Measurements from ENCODE around the gene KIF26B.

Gene KIF26B

GRCh38 chr1:245528258-245528635, 373.5 kb downstream of the KIF26B start:
- Mint-ChIP-seq H3K36me3 (no peaks in the 10 kb centered on the region), H3K4me3 (no peak overlapping the region), H3K9me3 (peaks cover 2% of the 10 kb centered on the region), H3K4me1 (peaks cover 8% of the 10 kb centered on the region), H3K27ac (no peak overlapping the region), H3K27me3 (no peaks in the 10 kb centered on the region)
- ATAC-seq: peak; percentile 48

GRCh38 chr1:245530937-245531336, 376.2 kb downstream of the KIF26B start:
- Mint-ChIP-seq H3K27me3 (no peaks in the 10 kb centered on the region), H3K9me3 (no peaks in the 10 kb centered on the region), H3K4me3 (no peak overlapping the region), H3K4me1 (peaks cover 8% of the 10 kb centered on the region), H3K36me3 (no peaks in the 10 kb centered on the region), H3K27ac (no peak overlapping the region)
- ATAC-seq: no peak

- no peak for ATAC-seq
- H3K36me3 Mint-ChIP-seq: no peaks in the 10 kb centered on the region
- no peaks in the 10 kb centered on the region for H3K4me1 Mint-ChIP-seq
- H3K4me3 Mint-ChIP-seq: no peak overlapping the region
- H3K27ac Mint-ChIP-seq: no peak overlapping the region
- H3K27me3 Mint-ChIP-seq: peaks cover 31% of the 10 kb centered on the region
- H3K9me3 Mint-ChIP-seq: peaks cover 3% of the 10 kb centered on the region
These were observed 383.2 kb downstream of the KIF26B start for GRCh38 chr1:245537992-245538391.

GRCh38 chr1:245538671-245539070, 383.9 kb downstream of the KIF26B start:
- Mint-ChIP-seq H3K27me3 (peaks cover 31% of the 10 kb centered on the region), H3K9me3 (peaks cover 3% of the 10 kb centered on the region), H3K27ac (no peak overlapping the region), H3K4me1 (no peaks in the 10 kb centered on the region), H3K4me3 (no peak overlapping the region), H3K36me3 (no peaks in the 10 kb centered on the region)
- ATAC-seq: no peak

GRCh38 chr1:245541369-245541768, 386.6 kb downstream of the KIF26B start:
- H3K4me3 Mint-ChIP-seq: no peak overlapping the region
- no peak overlapping the region for H3K27ac Mint-ChIP-seq
- H3K36me3 Mint-ChIP-seq: no peaks in the 10 kb centered on the region
- ATAC-seq: no peak
- peaks cover 29% of the 10 kb centered on the region for H3K27me3 Mint-ChIP-seq
- H3K9me3 Mint-ChIP-seq: peaks cover 3% of the 10 kb centered on the region
- no peaks in the 10 kb centered on the region for H3K4me1 Mint-ChIP-seq

- no peak overlapping the region for H3K27ac Mint-ChIP-seq
- no peaks in the 10 kb centered on the region for H3K36me3 Mint-ChIP-seq
- no peaks in the 10 kb centered on the region for H3K4me1 Mint-ChIP-seq
- peaks cover 19% of the 10 kb centered on the region for H3K27me3 Mint-ChIP-seq
- no peak overlapping the region for H3K4me3 Mint-ChIP-seq
- H3K9me3 Mint-ChIP-seq: no peaks in the 10 kb centered on the region
- no peak for ATAC-seq
These were observed 387.6 kb downstream of the KIF26B start for GRCh38 chr1:245542365-245542764.

GRCh38 chr1:245544236-245544635, 389.5 kb downstream of the KIF26B start:
- no peaks in the 10 kb centered on the region for H3K9me3 Mint-ChIP-seq
- no peak overlapping the region for H3K4me3 Mint-ChIP-seq
- no peaks in the 10 kb centered on the region for H3K4me1 Mint-ChIP-seq
- H3K27ac Mint-ChIP-seq: no peak overlapping the region
- H3K27me3 Mint-ChIP-seq: peaks cover 16% of the 10 kb centered on the region
- ATAC-seq: no peak
- H3K36me3 Mint-ChIP-seq: no peaks in the 10 kb centered on the region

GRCh38 chr1:245546875-245547274, 392.1 kb downstream of the KIF26B start:
- Mint-ChIP-seq H3K27me3 (peaks cover 9% of the 10 kb centered on the region), H3K4me1 (no peaks in the 10 kb centered on the region), H3K27ac (no peak overlapping the region), H3K4me3 (peak overlapping the region; percentile 38), H3K36me3 (no peaks in the 10 kb centered on the region), H3K9me3 (no peaks in the 10 kb centered on the region)
- no peak for ATAC-seq

GRCh38 chr1:245549996-245550719, 395.4 kb downstream of the KIF26B start:
- no peaks in the 10 kb centered on the region for H3K9me3 Mint-ChIP-seq
- ATAC-seq: no peak
- no peak overlapping the region for H3K27ac Mint-ChIP-seq
- no peak overlapping the region for H3K4me3 Mint-ChIP-seq
- H3K36me3 Mint-ChIP-seq: no peaks in the 10 kb centered on the region
- no peaks in the 10 kb centered on the region for H3K4me1 Mint-ChIP-seq
- H3K27me3 Mint-ChIP-seq: peaks cover 24% of the 10 kb centered on the region

GRCh38 chr1:245550720-245551043, 395.9 kb downstream of the KIF26B start:
- H3K36me3 Mint-ChIP-seq: no peaks in the 10 kb centered on the region
- no peak overlapping the region for H3K4me3 Mint-ChIP-seq
- no peak for ATAC-seq
- H3K27ac Mint-ChIP-seq: no peak overlapping the region
- H3K4me1 Mint-ChIP-seq: no peaks in the 10 kb centered on the region
- H3K27me3 Mint-ChIP-seq: peaks cover 30% of the 10 kb centered on the region
- no peaks in the 10 kb centered on the region for H3K9me3 Mint-ChIP-seq

- Mint-ChIP-seq H3K4me1 (no peaks in the 10 kb centered on the region), H3K36me3 (no peaks in the 10 kb centered on the region), H3K27ac (no peak overlapping the region), H3K4me3 (no peak overlapping the region), H3K27me3 (peaks cover 38% of the 10 kb centered on the region), H3K9me3 (peaks cover 2% of the 10 kb centered on the region)
- no peak for ATAC-seq
These were observed 396.8 kb downstream of the KIF26B start for GRCh38 chr1:245551536-245551935.

- H3K27me3 Mint-ChIP-seq: peaks cover 40% of the 10 kb centered on the region
- no peaks in the 10 kb centered on the region for H3K36me3 Mint-ChIP-seq
- H3K4me3 Mint-ChIP-seq: no peak overlapping the region
- peaks cover 2% of the 10 kb centered on the region for H3K9me3 Mint-ChIP-seq
- H3K4me1 Mint-ChIP-seq: no peaks in the 10 kb centered on the region
- no peak overlapping the region for H3K27ac Mint-ChIP-seq
- no peak for ATAC-seq
These were observed 397.5 kb downstream of the KIF26B start for GRCh38 chr1:245552331-245552730.

- Mint-ChIP-seq H3K9me3 (peaks cover 2% of the 10 kb centered on the region), H3K27ac (no peak overlapping the region), H3K36me3 (peaks cover 5% of the 10 kb centered on the region)
These were observed 401.3 kb downstream of the KIF26B start for GRCh38 chr1:245556057-245556456.

GRCh38 chr1:245558069-245558468, 403.3 kb downstream of the KIF26B start:
- Mint-ChIP-seq H3K9me3 (peaks cover 2% of the 10 kb centered on the region), H3K36me3 (peaks cover 5% of the 10 kb centered on the region), H3K4me3 (no peak overlapping the region), H3K27me3 (peaks cover 47% of the 10 kb centered on the region), H3K27ac (no peak overlapping the region), H3K4me1 (no peaks in the 10 kb centered on the region)
- no peak for ATAC-seq

More at GRCh38 chr1:245556057-245556456, 401.3 kb downstream of the KIF26B start:
- ATAC-seq: no peak
- Mint-ChIP-seq H3K4me1 (no peaks in the 10 kb centered on the region), H3K4me3 (no peak overlapping the region), H3K27me3 (peaks cover 47% of the 10 kb centered on the region)

- peaks cover 5% of the 10 kb centered on the region for H3K36me3 Mint-ChIP-seq
- no peak overlapping the region for H3K4me3 Mint-ChIP-seq
- peaks cover 2% of the 10 kb centered on the region for H3K9me3 Mint-ChIP-seq
- no peak overlapping the region for H3K27ac Mint-ChIP-seq
- H3K27me3 Mint-ChIP-seq: peaks cover 40% of the 10 kb centered on the region
- H3K4me1 Mint-ChIP-seq: no peaks in the 10 kb centered on the region
- ATAC-seq: no peak
These were observed 405.6 kb downstream of the KIF26B start for GRCh38 chr1:245560316-245560859.

- ATAC-seq: no peak
- H3K36me3 Mint-ChIP-seq: peaks cover 5% of the 10 kb centered on the region
- H3K4me3 Mint-ChIP-seq: no peak overlapping the region
- H3K27ac Mint-ChIP-seq: no peak overlapping the region
- no peaks in the 10 kb centered on the region for H3K9me3 Mint-ChIP-seq
- H3K4me1 Mint-ChIP-seq: no peaks in the 10 kb centered on the region
- peaks cover 27% of the 10 kb centered on the region for H3K27me3 Mint-ChIP-seq
These were observed 407.0 kb downstream of the KIF26B start for GRCh38 chr1:245561665-245562234.

All from stimulated activated memory B cell treated with anti-CD40 and anti-IgM and Interleukin-4, amounts not matched to agents 10 μg/mL and 1 μg/mL and 100 μg/mL, for 72 hours (primary cell).